GM18867 (cell line): ENCODE results near the gene PSMG2.
A peak's percentile ranks its signal among the peaks of the same experiment; 100 is the strongest.

Experiments
- ATAC-seq: cut with Tn5 transposase; IDR thresholded peaks from one replicate; pipeline ENCODE4 v1.9.1; 2021; ENCODE audit warnings: mild to moderate bottlenecking, moderate library complexity; ENCODE audit not compliant: unreplicated experiment

Gene PSMG2

GRCh38 chr18:12702221-12703095 lies at the start of gene PSMG2, which contains the start of gene CEP76:
Gene PSMG2, plus strand, starts transcription at chr18:12703042. Its CDS starts 66 bp downstream, at chr18:12703108.
Gene CEP76, minus strand, starts transcription at chr18:12702723. Its CDS starts 175 bp downstream, at chr18:12702548.
- peak; percentile 79 for ATAC-seq

GRCh38 chr18:12654971-12655370 lies 47.9 kb upstream of the PSMG2 start:
- no peak for ATAC-seq

GRCh38 chr18:12656605-12656937 lies 46.3 kb upstream of the PSMG2 start:
- no peak for ATAC-seq

- ATAC-seq, result peak; percentile 50
Observed at GRCh38 chr18:12656938-12657683, 45.7 kb upstream of the PSMG2 start.

GRCh38 chr18:12657684-12658425 lies 45.0 kb upstream of the PSMG2 start, which contains the start of gene SPIRE1:
Gene SPIRE1, minus strand, starts transcription at chr18:12658107. Its CDS starts 241 bp downstream, at chr18:12657866.
- peak; percentile 67 for ATAC-seq

GRCh38 chr18:12658426-12659138 lies 44.3 kb upstream of the PSMG2 start:
- ATAC-seq, result no peak

- no peak for ATAC-seq
Observed at GRCh38 chr18:12659904-12660605, 42.8 kb upstream of the PSMG2 start.

GRCh38 chr18:12668041-12668440 lies 34.8 kb upstream of the PSMG2 start:
- no peak for ATAC-seq

GRCh38 chr18:12679183-12679786 lies 23.6 kb upstream of the PSMG2 start:
- no peak for ATAC-seq

GRCh38 chr18:12686100-12686499 lies 16.7 kb upstream of the PSMG2 start:
- no peak for ATAC-seq

- ATAC-seq, result no peak
Observed at GRCh38 chr18:12689256-12689850, 13.5 kb upstream of the PSMG2 start.

GRCh38 chr18:12692206-12692605 lies 10.6 kb upstream of the PSMG2 start:
- no peak for ATAC-seq

- ATAC-seq, result no peak
Observed at GRCh38 chr18:12694032-12694431, 8.8 kb upstream of the PSMG2 start.

GRCh38 chr18:12699747-12700146 lies 3.1 kb upstream of the PSMG2 start:
- no peak for ATAC-seq

GRCh38 chr18:12701161-12701560 lies 1.7 kb upstream of the PSMG2 start:
- no peak for ATAC-seq

- ATAC-seq, result peak; percentile 35
Observed at GRCh38 chr18:12703096-12703567, 290 bp downstream of the PSMG2 start.

- no peak for ATAC-seq
Observed at GRCh38 chr18:12703664-12704063, 822 bp downstream of the PSMG2 start.

- ATAC-seq, result no peak
Observed at GRCh38 chr18:12711446-12711845, 8.6 kb downstream of the PSMG2 start.
